ENCODE results near the gene FSIP1. TPM values are rescaled to one million over a fixed set of nuclear protein-coding genes. Genes with fewer than 3 reads are reported as not detected.

Gene FSIP1
- total and polyA plus RNA-seq, 12 donors, result 0.15 to 4.4 (median 0.89) TPM

DNA sequence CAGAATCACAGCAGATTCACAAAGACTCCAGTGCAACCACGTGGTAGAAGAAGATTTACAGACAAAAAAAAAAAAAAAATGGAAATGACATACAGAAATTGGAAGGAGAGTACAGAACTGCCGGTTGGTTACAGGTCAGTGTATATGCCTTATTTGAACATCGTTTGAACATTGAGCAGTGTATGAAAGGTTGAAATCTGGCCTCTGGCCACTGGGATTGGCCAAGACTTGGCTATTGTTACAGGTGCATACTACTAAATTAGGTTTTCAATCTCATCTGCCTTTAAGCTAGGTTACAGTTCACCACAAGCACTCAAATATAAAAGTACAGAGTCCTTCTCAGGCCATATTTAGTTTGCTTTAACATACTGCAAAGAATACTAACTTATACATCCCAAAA is 142.0 kb downstream of the FSIP1 start:
- intact Hi-C loops (cut with DNase I), result no loop called here
- H3K27ac ChIP-seq, result no peak overlapping the region
- no peaks in the 10 kb centered on the region for H3K9me3 ChIP-seq
- TF ChIP-seq, protein P1, sequence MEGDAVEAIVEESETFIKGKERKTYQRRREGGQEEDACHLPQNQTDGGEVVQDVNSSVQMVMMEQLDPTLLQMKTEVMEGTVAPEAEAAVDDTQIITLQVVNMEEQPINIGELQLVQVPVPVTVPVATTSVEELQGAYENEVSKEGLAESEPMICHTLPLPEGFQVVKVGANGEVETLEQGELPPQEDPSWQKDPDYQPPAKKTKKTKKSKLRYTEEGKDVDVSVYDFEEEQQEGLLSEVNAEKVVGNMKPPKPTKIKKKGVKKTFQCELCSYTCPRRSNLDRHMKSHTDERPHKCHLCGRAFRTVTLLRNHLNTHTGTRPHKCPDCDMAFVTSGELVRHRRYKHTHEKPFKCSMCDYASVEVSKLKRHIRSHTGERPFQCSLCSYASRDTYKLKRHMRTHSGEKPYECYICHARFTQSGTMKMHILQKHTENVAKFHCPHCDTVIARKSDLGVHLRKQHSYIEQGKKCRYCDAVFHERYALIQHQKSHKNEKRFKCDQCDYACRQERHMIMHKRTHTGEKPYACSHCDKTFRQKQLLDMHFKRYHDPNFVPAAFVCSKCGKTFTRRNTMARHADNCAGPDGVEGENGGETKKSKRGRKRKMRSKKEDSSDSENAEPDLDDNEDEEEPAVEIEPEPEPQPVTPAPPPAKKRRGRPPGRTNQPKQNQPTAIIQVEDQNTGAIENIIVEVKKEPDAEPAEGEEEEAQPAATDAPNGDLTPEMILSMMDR (IDR thresholded peaks at IDR 0.05), result no peak
- peaks cover 0 to 25% (median 14%) of the 10 kb centered on the region in 9 donors for H3K4me1 ChIP-seq
- H3K36me3 ChIP-seq, result no peaks in the 10 kb centered on the region
- no peak for DNase-seq
- H3K27me3 ChIP-seq, result no peaks in the 10 kb centered on the region
- ATAC-seq, result no peak
- WGBS, 2 donors, result 82 to 84% methylated on average over 3 of the region's 3 CpGs
- no peak overlapping the region for H3K4me3 ChIP-seq

DNA sequence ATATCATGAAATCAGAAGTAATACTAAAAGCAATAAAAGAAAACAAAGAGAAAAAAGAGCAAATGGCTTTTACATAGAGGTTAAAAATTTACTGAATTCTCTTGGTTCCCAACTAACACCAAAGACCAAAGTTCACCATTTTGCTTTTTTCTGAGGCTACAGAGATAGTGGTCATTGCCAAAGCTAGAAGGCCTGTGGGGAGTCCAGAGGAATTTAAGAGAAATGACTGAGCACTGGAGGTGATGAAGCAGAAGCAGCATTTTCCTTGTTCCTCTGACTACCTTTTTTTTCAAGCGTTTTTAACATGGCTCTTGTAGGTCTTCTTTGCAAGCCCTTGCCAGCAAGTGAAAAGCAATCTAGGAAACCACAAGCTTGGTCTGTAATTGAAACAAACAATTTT is 143.6 kb downstream of the FSIP1 start:
- H3K4me1 ChIP-seq, result peaks cover 0 to 12% (median 8%) of the 10 kb centered on the region in 9 donors
- TF ChIP-seq, protein P1 (IDR thresholded peaks at IDR 0.05), result no peak
- no peak overlapping the region for H3K4me3 ChIP-seq
- DNase-seq, result no peak
- 94 to 96% methylated on average over 1 of the region's 1 CpG for WGBS, 2 donors
- no peaks in the 10 kb centered on the region for H3K27me3 ChIP-seq
- intact Hi-C loops (cut with DNase I), result loop anchor here in 1 of 10 donors (1.0 kb wide), 1 partner anchor 11 kb away; no protein-coding TSS in a partner anchor
- no peaks in the 10 kb centered on the region for H3K9me3 ChIP-seq
- H3K27ac ChIP-seq, result no peak overlapping the region
- ATAC-seq, result no peak
- no peaks in the 10 kb centered on the region for H3K36me3 ChIP-seq

DNA sequence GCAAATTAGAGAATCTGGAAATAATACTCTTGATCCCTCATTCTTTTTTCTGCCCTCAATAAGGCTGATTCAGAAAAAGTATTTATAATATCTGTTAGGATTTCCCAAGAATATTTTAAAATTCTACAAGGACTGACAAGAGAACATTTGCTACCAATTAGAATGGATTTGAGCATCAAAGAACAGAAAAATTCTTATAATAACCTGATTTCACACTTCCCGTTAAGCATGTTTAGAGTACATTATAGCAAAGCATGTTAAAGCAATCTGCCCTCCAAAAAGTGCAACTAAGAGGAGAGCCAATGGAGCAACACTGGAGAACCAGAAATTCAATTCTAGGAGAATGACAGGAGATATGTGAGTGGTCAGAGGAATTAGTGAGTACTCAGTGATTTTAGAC is 144.6 kb downstream of the FSIP1 start:
- no peak overlapping the region for H3K27ac ChIP-seq
- WGBS, 2 donors, result 97 to 100% methylated on average over 1 of the region's 1 CpG
- no peaks in the 10 kb centered on the region for H3K9me3 ChIP-seq
- H3K4me3 ChIP-seq, result no peak overlapping the region
- no peaks in the 10 kb centered on the region for H3K36me3 ChIP-seq
- no peaks in the 10 kb centered on the region for H3K27me3 ChIP-seq
- DNase-seq (no peak), ATAC-seq (no peak)
- intact Hi-C loops (cut with DNase I), result no loop called here
- peaks cover 0 to 12% (median 8%) of the 10 kb centered on the region in 9 donors for H3K4me1 ChIP-seq
- TF ChIP-seq, protein P1 (IDR thresholded peaks at IDR 0.05), result no peak

DNA sequence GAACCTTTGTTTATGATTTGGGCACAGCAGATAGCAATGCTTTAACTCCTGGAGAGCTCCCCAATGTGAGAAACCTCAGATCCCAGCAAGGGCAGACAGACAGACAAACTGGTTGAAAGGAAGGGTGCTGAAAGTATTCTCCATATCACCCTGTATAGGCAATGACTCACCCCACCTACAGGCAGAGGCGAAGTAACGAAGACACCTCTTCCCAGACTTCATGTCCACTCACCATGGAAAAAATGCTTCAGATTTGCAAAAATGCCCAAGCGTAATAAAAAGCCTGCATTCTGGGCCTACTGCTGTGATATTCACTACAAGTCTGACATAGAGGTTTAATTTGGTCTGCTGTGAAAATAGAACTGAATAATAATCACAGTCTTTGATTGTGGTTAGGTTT is 151.3 kb downstream of the FSIP1 start:
- intact Hi-C loops (cut with DNase I), result no loop called here
- H3K9me3 ChIP-seq, result no peaks in the 10 kb centered on the region
- H3K4me3 ChIP-seq, result no peak overlapping the region
- peaks cover 7 to 45% (median 23%) of the 10 kb centered on the region in 9 donors for H3K4me1 ChIP-seq
- H3K27ac ChIP-seq, result peak overlapping the region in 1 of 10 donors; percentile 37
- no peaks in the 10 kb centered on the region for H3K27me3 ChIP-seq
- ATAC-seq, result no peak
- no peak for DNase-seq
- H3K36me3 ChIP-seq, result no peaks in the 10 kb centered on the region
- TF ChIP-seq, protein P1 (IDR thresholded peaks at IDR 0.05), result peak in 1 of 9 donors; percentile 2
- WGBS, 2 donors, result 79 to 85% methylated on average over 3 of the region's 3 CpGs

All from heart right ventricle (tissue), 16 donors.